Measurements from ENCODE around the gene SPTBN1.

Gene SPTBN1

GRCh38 chr2:54593249-54593648 is 137.1 kb downstream of the SPTBN1 start:
- no peak overlapping the region for H3K4me3 Mint-ChIP-seq
- DNase-seq (ENCODE audit: low spot score in 2 of 2) (no peak), ATAC-seq (replicated peaks; ENCODE audit: extremely low read depth, poor library complexity, severe bottlenecking) (no peak)
- H3K4me1 Mint-ChIP-seq = peaks cover 69% of the 10 kb centered on the region
- no peaks in the 10 kb centered on the region for H3K27me3 Mint-ChIP-seq
- no peak overlapping the region for H3K27ac Mint-ChIP-seq (ENCODE audit: low read depth)
- H3K36me3 Mint-ChIP-seq (ENCODE audit: insufficient read depth) = peaks cover 13% of the 10 kb centered on the region
- no peaks in the 10 kb centered on the region for H3K9me3 Mint-ChIP-seq

GRCh38 chr2:54594048-54594447 is 137.9 kb downstream of the SPTBN1 start:
- no peak for DNase-seq (ENCODE audit: low spot score in 2 of 2)
- Mint-ChIP-seq H3K27me3 (no peaks in the 10 kb centered on the region), H3K4me1 (peaks cover 69% of the 10 kb centered on the region), H3K36me3 (ENCODE audit: insufficient read depth) (peaks cover 14% of the 10 kb centered on the region), H3K9me3 (no peaks in the 10 kb centered on the region), H3K27ac (ENCODE audit: low read depth) (no peak overlapping the region), H3K4me3 (no peak overlapping the region)
- ATAC-seq (replicated peaks; ENCODE audit: extremely low read depth, poor library complexity, severe bottlenecking) = no peak

GRCh38 chr2:54595161-54595803 is 139.2 kb downstream of the SPTBN1 start:
- ATAC-seq (replicated peaks; ENCODE audit: extremely low read depth, poor library complexity, severe bottlenecking) (no peak), DNase-seq (ENCODE audit: low spot score in 2 of 2) (no peak)
- Mint-ChIP-seq H3K27ac (ENCODE audit: low read depth) (peak overlapping the region; percentile 92), H3K36me3 (ENCODE audit: insufficient read depth) (peaks cover 17% of the 10 kb centered on the region), H3K4me3 (peak overlapping the region; percentile 82), H3K27me3 (no peaks in the 10 kb centered on the region), H3K4me1 (peaks cover 73% of the 10 kb centered on the region), H3K9me3 (no peaks in the 10 kb centered on the region)

GRCh38 chr2:54595999-54596902 is 140.1 kb downstream of the SPTBN1 start:
- peaks cover 69% of the 10 kb centered on the region for H3K4me1 Mint-ChIP-seq
- peak overlapping the region; percentile 82 for H3K4me3 Mint-ChIP-seq
- DNase-seq (ENCODE audit: low spot score in 2 of 2) (no peak), ATAC-seq (replicated peaks; ENCODE audit: extremely low read depth, poor library complexity, severe bottlenecking) (peak; percentile 28)
- peaks cover 16% of the 10 kb centered on the region for H3K36me3 Mint-ChIP-seq (ENCODE audit: insufficient read depth)
- peak overlapping the region; percentile 92 for H3K27ac Mint-ChIP-seq (ENCODE audit: low read depth)
- no peaks in the 10 kb centered on the region for H3K27me3 Mint-ChIP-seq
- H3K9me3 Mint-ChIP-seq = no peaks in the 10 kb centered on the region

- peaks cover 72% of the 10 kb centered on the region for H3K4me1 Mint-ChIP-seq
- H3K9me3 Mint-ChIP-seq = no peaks in the 10 kb centered on the region
- H3K4me3 Mint-ChIP-seq = peak overlapping the region; percentile 82
- peak overlapping the region; percentile 92 for H3K27ac Mint-ChIP-seq (ENCODE audit: low read depth)
- H3K36me3 Mint-ChIP-seq (ENCODE audit: insufficient read depth) = peaks cover 16% of the 10 kb centered on the region
- DNase-seq (ENCODE audit: low spot score in 2 of 2) (no peak), ATAC-seq (replicated peaks; ENCODE audit: extremely low read depth, poor library complexity, severe bottlenecking) (peak; percentile 39)
- H3K27me3 Mint-ChIP-seq = no peaks in the 10 kb centered on the region
Observed at GRCh38 chr2:54597153-54597848, 141.2 kb downstream of the SPTBN1 start.

GRCh38 chr2:54598347-54599325 is 142.5 kb downstream of the SPTBN1 start:
- peaks cover 21% of the 10 kb centered on the region for H3K36me3 Mint-ChIP-seq (ENCODE audit: insufficient read depth)
- peak overlapping the region; percentile 6 for H3K4me3 Mint-ChIP-seq
- no peak for ATAC-seq (replicated peaks; ENCODE audit: extremely low read depth, poor library complexity, severe bottlenecking)
- no peaks in the 10 kb centered on the region for H3K9me3 Mint-ChIP-seq
- H3K27me3 Mint-ChIP-seq = no peaks in the 10 kb centered on the region
- DNase-seq (ENCODE audit: low spot score in 2 of 2) = no peak
- peaks cover 73% of the 10 kb centered on the region for H3K4me1 Mint-ChIP-seq
- H3K27ac Mint-ChIP-seq (ENCODE audit: low read depth) = peak overlapping the region; percentile 92

- Mint-ChIP-seq H3K4me1 (peaks cover 79% of the 10 kb centered on the region), H3K27me3 (no peaks in the 10 kb centered on the region), H3K27ac (ENCODE audit: low read depth) (no peak overlapping the region), H3K9me3 (no peaks in the 10 kb centered on the region), H3K4me3 (no peak overlapping the region), H3K36me3 (ENCODE audit: insufficient read depth) (peaks cover 21% of the 10 kb centered on the region)
- DNase-seq (ENCODE audit: low spot score in 2 of 2) = no peak
- ATAC-seq (replicated peaks; ENCODE audit: extremely low read depth, poor library complexity, severe bottlenecking) = no peak
Observed at GRCh38 chr2:54599326-54599710, 143.2 kb downstream of the SPTBN1 start.

- H3K9me3 Mint-ChIP-seq = no peaks in the 10 kb centered on the region
- no peak for DNase-seq (ENCODE audit: low spot score in 2 of 2)
- peaks cover 25% of the 10 kb centered on the region for H3K36me3 Mint-ChIP-seq (ENCODE audit: insufficient read depth)
Observed at GRCh38 chr2:54599914-54600313, 143.8 kb downstream of the SPTBN1 start.

GRCh38 chr2:54601339-54601738 is 145.2 kb downstream of the SPTBN1 start:
- ATAC-seq (replicated peaks; ENCODE audit: extremely low read depth, poor library complexity, severe bottlenecking) (no peak), DNase-seq (ENCODE audit: low spot score in 2 of 2) (no peak)
- peaks cover 25% of the 10 kb centered on the region for H3K36me3 Mint-ChIP-seq (ENCODE audit: insufficient read depth)
- peak overlapping the region; percentile 16 for H3K4me3 Mint-ChIP-seq
- peaks cover 83% of the 10 kb centered on the region for H3K4me1 Mint-ChIP-seq
- H3K27ac Mint-ChIP-seq (ENCODE audit: low read depth) = no peak overlapping the region
- H3K27me3 Mint-ChIP-seq = no peaks in the 10 kb centered on the region
- H3K9me3 Mint-ChIP-seq = no peaks in the 10 kb centered on the region

More at GRCh38 chr2:54599914-54600313, 143.8 kb downstream of the SPTBN1 start:
- Mint-ChIP-seq H3K27ac (ENCODE audit: low read depth) (no peak overlapping the region), H3K4me3 (peak overlapping the region; percentile 25), H3K27me3 (no peaks in the 10 kb centered on the region), H3K4me1 (peaks cover 84% of the 10 kb centered on the region)
- no peak for ATAC-seq (replicated peaks; ENCODE audit: extremely low read depth, poor library complexity, severe bottlenecking)

- Mint-ChIP-seq H3K36me3 (ENCODE audit: insufficient read depth) (peaks cover 26% of the 10 kb centered on the region), H3K9me3 (no peaks in the 10 kb centered on the region), H3K4me3 (peak overlapping the region; percentile 34), H3K27me3 (no peaks in the 10 kb centered on the region), H3K4me1 (peaks cover 71% of the 10 kb centered on the region), H3K27ac (ENCODE audit: low read depth) (peak overlapping the region; percentile 52)
- ATAC-seq (replicated peaks; ENCODE audit: extremely low read depth, poor library complexity, severe bottlenecking) (no peak), DNase-seq (ENCODE audit: low spot score in 2 of 2) (no peak)
Observed at GRCh38 chr2:54602736-54603322, 146.7 kb downstream of the SPTBN1 start.

GRCh38 chr2:54603357-54603756 is 147.2 kb downstream of the SPTBN1 start:
- DNase-seq (ENCODE audit: low spot score in 2 of 2) = no peak
- Mint-ChIP-seq H3K9me3 (no peaks in the 10 kb centered on the region), H3K4me1 (peaks cover 71% of the 10 kb centered on the region), H3K4me3 (peak overlapping the region; percentile 34), H3K27me3 (no peaks in the 10 kb centered on the region), H3K27ac (ENCODE audit: low read depth) (no peak overlapping the region), H3K36me3 (ENCODE audit: insufficient read depth) (peaks cover 27% of the 10 kb centered on the region)
- no peak for ATAC-seq (replicated peaks; ENCODE audit: extremely low read depth, poor library complexity, severe bottlenecking)

Data from central memory CD8-positive, alpha-beta T cell (primary cell).